ENCODE measurements around the gene RBMS3.
"Not testable (repeated sequence)": the region's sequence is repeated elsewhere in the genome, so short reads cannot be mapped to it uniquely, and the experiment has no call there.

RBMS3 gene

GRCh38 chr3:29392625-29393388, 111.9 kb downstream of the RBMS3 start:
- Histone ChIP-seq H3K36me3 (ENCODE audit: control insufficient read depth in 1 of 2, insufficient read depth in 2 of 2, low read length in 2 of 2) (no peaks in the 10 kb centered on the region), H3K27ac (ENCODE audit: low read length) (no peak overlapping the region), H3K4me1 (ENCODE audit: control insufficient read depth in 1 of 2, insufficient read depth in 2 of 2, low read length in 2 of 2) (no peaks in the 10 kb centered on the region), H3K9me3 (ENCODE audit: control insufficient read depth in 1 of 2, low read length in 2 of 2) (no peaks in the 10 kb centered on the region), H3K27me3 (ENCODE audit: low read depth, low read length) (no peaks in the 10 kb centered on the region), H3K4me3 (ENCODE audit: low read depth in 1 of 2, low read length in 2 of 2) (no peak overlapping the region)

GRCh38 chr3:29393946-29394345, 113.1 kb downstream of the RBMS3 start:
- not testable (repeated sequence) for H3K27ac ChIP-seq (ENCODE audit: low read length); H3K36me3 ChIP-seq (ENCODE audit: control insufficient read depth in 1 of 2, insufficient read depth in 2 of 2, low read length in 2 of 2); H3K27me3 ChIP-seq (ENCODE audit: low read depth, low read length); H3K4me1 ChIP-seq (ENCODE audit: control insufficient read depth in 1 of 2, insufficient read depth in 2 of 2, low read length in 2 of 2); H3K9me3 ChIP-seq (ENCODE audit: control insufficient read depth in 1 of 2, low read length in 2 of 2); H3K4me3 ChIP-seq (ENCODE audit: low read depth in 1 of 2, low read length in 2 of 2)

- no peaks in the 10 kb centered on the region for H3K9me3 ChIP-seq (ENCODE audit: control insufficient read depth in 1 of 2, low read length in 2 of 2)
- H3K4me3 ChIP-seq (ENCODE audit: low read depth in 1 of 2, low read length in 2 of 2) = no peak overlapping the region
- no peaks in the 10 kb centered on the region for H3K4me1 ChIP-seq (ENCODE audit: control insufficient read depth in 1 of 2, insufficient read depth in 2 of 2, low read length in 2 of 2)
- H3K36me3 ChIP-seq (ENCODE audit: control insufficient read depth in 1 of 2, insufficient read depth in 2 of 2, low read length in 2 of 2) = no peaks in the 10 kb centered on the region
- H3K27ac ChIP-seq (ENCODE audit: low read length) = no peak overlapping the region
- no peaks in the 10 kb centered on the region for H3K27me3 ChIP-seq (ENCODE audit: low read depth, low read length)
Measured at GRCh38 chr3:29397406-29397805, 116.5 kb downstream of the RBMS3 start.

- Histone ChIP-seq H3K9me3 (ENCODE audit: control insufficient read depth in 1 of 2, low read length in 2 of 2) (no peaks in the 10 kb centered on the region), H3K27ac (ENCODE audit: low read length) (no peak overlapping the region), H3K36me3 (ENCODE audit: control insufficient read depth in 1 of 2, insufficient read depth in 2 of 2, low read length in 2 of 2) (no peaks in the 10 kb centered on the region), H3K27me3 (ENCODE audit: low read depth, low read length) (no peaks in the 10 kb centered on the region), H3K4me1 (ENCODE audit: control insufficient read depth in 1 of 2, insufficient read depth in 2 of 2, low read length in 2 of 2) (no peaks in the 10 kb centered on the region), H3K4me3 (ENCODE audit: low read depth in 1 of 2, low read length in 2 of 2) (no peak overlapping the region)
Measured at GRCh38 chr3:29398787-29399186, 117.9 kb downstream of the RBMS3 start.

- H3K27ac ChIP-seq (ENCODE audit: low read length) = no peak overlapping the region
- H3K4me1 ChIP-seq (ENCODE audit: control insufficient read depth in 1 of 2, insufficient read depth in 2 of 2, low read length in 2 of 2) = peaks cover 0 to 14% of the 10 kb centered on the region in 2 donors
- no peak overlapping the region for H3K4me3 ChIP-seq (ENCODE audit: low read depth in 1 of 2, low read length in 2 of 2)
- no peaks in the 10 kb centered on the region for H3K36me3 ChIP-seq (ENCODE audit: control insufficient read depth in 1 of 2, insufficient read depth in 2 of 2, low read length in 2 of 2)
- H3K27me3 ChIP-seq (ENCODE audit: low read depth, low read length) = no peaks in the 10 kb centered on the region
- no peaks in the 10 kb centered on the region for H3K9me3 ChIP-seq (ENCODE audit: control insufficient read depth in 1 of 2, low read length in 2 of 2)
Measured at GRCh38 chr3:29406291-29406832, 125.5 kb downstream of the RBMS3 start.

- Histone ChIP-seq H3K36me3 (ENCODE audit: control insufficient read depth in 1 of 2, insufficient read depth in 2 of 2, low read length in 2 of 2) (no peaks in the 10 kb centered on the region), H3K4me3 (ENCODE audit: low read depth in 1 of 2, low read length in 2 of 2) (no peak overlapping the region), H3K27me3 (ENCODE audit: low read depth, low read length) (no peaks in the 10 kb centered on the region), H3K9me3 (ENCODE audit: control insufficient read depth in 1 of 2, low read length in 2 of 2) (no peaks in the 10 kb centered on the region), H3K4me1 (ENCODE audit: control insufficient read depth in 1 of 2, insufficient read depth in 2 of 2, low read length in 2 of 2) (peaks cover 0 to 14% of the 10 kb centered on the region in 2 donors), H3K27ac (ENCODE audit: low read length) (no peak overlapping the region)
Measured at GRCh38 chr3:29408676-29409075, 127.8 kb downstream of the RBMS3 start.

- Histone ChIP-seq H3K36me3 (ENCODE audit: control insufficient read depth in 1 of 2, insufficient read depth in 2 of 2, low read length in 2 of 2) (no peaks in the 10 kb centered on the region), H3K27ac (ENCODE audit: low read length) (no peak overlapping the region), H3K9me3 (ENCODE audit: control insufficient read depth in 1 of 2, low read length in 2 of 2) (no peaks in the 10 kb centered on the region), H3K27me3 (ENCODE audit: low read depth, low read length) (no peaks in the 10 kb centered on the region), H3K4me3 (ENCODE audit: low read depth in 1 of 2, low read length in 2 of 2) (no peak overlapping the region), H3K4me1 (ENCODE audit: control insufficient read depth in 1 of 2, insufficient read depth in 2 of 2, low read length in 2 of 2) (peaks cover 0 to 14% of the 10 kb centered on the region in 2 donors)
Measured at GRCh38 chr3:29409409-29409808, 128.5 kb downstream of the RBMS3 start.

- no peak overlapping the region for H3K4me3 ChIP-seq (ENCODE audit: low read depth in 1 of 2, low read length in 2 of 2)
- no peak overlapping the region for H3K27ac ChIP-seq (ENCODE audit: low read length)
- no peaks in the 10 kb centered on the region for H3K9me3 ChIP-seq (ENCODE audit: control insufficient read depth in 1 of 2, low read length in 2 of 2)
- no peaks in the 10 kb centered on the region for H3K36me3 ChIP-seq (ENCODE audit: control insufficient read depth in 1 of 2, insufficient read depth in 2 of 2, low read length in 2 of 2)
- no peaks in the 10 kb centered on the region for H3K27me3 ChIP-seq (ENCODE audit: low read depth, low read length)
- peaks cover 0 to 14% of the 10 kb centered on the region in 2 donors for H3K4me1 ChIP-seq (ENCODE audit: control insufficient read depth in 1 of 2, insufficient read depth in 2 of 2, low read length in 2 of 2)
Measured at GRCh38 chr3:29410220-29410619, 129.3 kb downstream of the RBMS3 start.

GRCh38 chr3:29410660-29411405, 130.0 kb downstream of the RBMS3 start:
- H3K27ac ChIP-seq (ENCODE audit: low read length) = no peak overlapping the region
- H3K4me3 ChIP-seq (ENCODE audit: low read depth in 1 of 2, low read length in 2 of 2) = no peak overlapping the region
- H3K27me3 ChIP-seq (ENCODE audit: low read depth, low read length) = no peaks in the 10 kb centered on the region
- no peaks in the 10 kb centered on the region for H3K9me3 ChIP-seq (ENCODE audit: control insufficient read depth in 1 of 2, low read length in 2 of 2)
- peaks cover 0 to 9% of the 10 kb centered on the region in 2 donors for H3K4me1 ChIP-seq (ENCODE audit: control insufficient read depth in 1 of 2, insufficient read depth in 2 of 2, low read length in 2 of 2)
- H3K36me3 ChIP-seq (ENCODE audit: control insufficient read depth in 1 of 2, insufficient read depth in 2 of 2, low read length in 2 of 2) = no peaks in the 10 kb centered on the region

- no peak overlapping the region for H3K27ac ChIP-seq (ENCODE audit: low read length)
- peaks cover 0 to 6% of the 10 kb centered on the region in 2 donors for H3K4me1 ChIP-seq (ENCODE audit: control insufficient read depth in 1 of 2, insufficient read depth in 2 of 2, low read length in 2 of 2)
- H3K9me3 ChIP-seq (ENCODE audit: control insufficient read depth in 1 of 2, low read length in 2 of 2) = no peaks in the 10 kb centered on the region
- no peak overlapping the region for H3K4me3 ChIP-seq (ENCODE audit: low read depth in 1 of 2, low read length in 2 of 2)
- H3K27me3 ChIP-seq (ENCODE audit: low read depth, low read length) = no peaks in the 10 kb centered on the region
- no peaks in the 10 kb centered on the region for H3K36me3 ChIP-seq (ENCODE audit: control insufficient read depth in 1 of 2, insufficient read depth in 2 of 2, low read length in 2 of 2)
Measured at GRCh38 chr3:29412110-29412509, 131.2 kb downstream of the RBMS3 start.

GRCh38 chr3:29414468-29415224, 133.8 kb downstream of the RBMS3 start:
- no peaks in the 10 kb centered on the region for H3K27me3 ChIP-seq (ENCODE audit: low read depth, low read length)
- no peaks in the 10 kb centered on the region for H3K4me1 ChIP-seq (ENCODE audit: control insufficient read depth in 1 of 2, insufficient read depth in 2 of 2, low read length in 2 of 2)
- no peak overlapping the region for H3K4me3 ChIP-seq (ENCODE audit: low read depth in 1 of 2, low read length in 2 of 2)
- H3K36me3 ChIP-seq (ENCODE audit: control insufficient read depth in 1 of 2, insufficient read depth in 2 of 2, low read length in 2 of 2) = no peaks in the 10 kb centered on the region
- no peak overlapping the region for H3K27ac ChIP-seq (ENCODE audit: low read length)
- H3K9me3 ChIP-seq (ENCODE audit: control insufficient read depth in 1 of 2, low read length in 2 of 2) = no peaks in the 10 kb centered on the region
